Measurements from ENCODE around the gene ZNF10.

- TF ChIP-seq CTCF (IDR thresholded peaks at IDR 0.05): no peak
- TF ChIP-seq POLR2A (IDR thresholded peaks at IDR 0.05): no peak
These were observed 73.8 kb downstream of the ZNF10 start for GRCh38 chr12:133204264-133204603.
